ENCODE measurements around the gene TRAF2. TPM values are rescaled to one million over a fixed set of nuclear protein-coding genes. Genes with fewer than 3 reads are reported as not detected.

The TRAF2 gene
- total and polyA plus RNA-seq, 9 of the 15 experiments (the other 6 are each of a cell fraction or from before 2014, with no cell fraction given), result 0.24 to 45.2 (median 18.0) TPM

DNA sequence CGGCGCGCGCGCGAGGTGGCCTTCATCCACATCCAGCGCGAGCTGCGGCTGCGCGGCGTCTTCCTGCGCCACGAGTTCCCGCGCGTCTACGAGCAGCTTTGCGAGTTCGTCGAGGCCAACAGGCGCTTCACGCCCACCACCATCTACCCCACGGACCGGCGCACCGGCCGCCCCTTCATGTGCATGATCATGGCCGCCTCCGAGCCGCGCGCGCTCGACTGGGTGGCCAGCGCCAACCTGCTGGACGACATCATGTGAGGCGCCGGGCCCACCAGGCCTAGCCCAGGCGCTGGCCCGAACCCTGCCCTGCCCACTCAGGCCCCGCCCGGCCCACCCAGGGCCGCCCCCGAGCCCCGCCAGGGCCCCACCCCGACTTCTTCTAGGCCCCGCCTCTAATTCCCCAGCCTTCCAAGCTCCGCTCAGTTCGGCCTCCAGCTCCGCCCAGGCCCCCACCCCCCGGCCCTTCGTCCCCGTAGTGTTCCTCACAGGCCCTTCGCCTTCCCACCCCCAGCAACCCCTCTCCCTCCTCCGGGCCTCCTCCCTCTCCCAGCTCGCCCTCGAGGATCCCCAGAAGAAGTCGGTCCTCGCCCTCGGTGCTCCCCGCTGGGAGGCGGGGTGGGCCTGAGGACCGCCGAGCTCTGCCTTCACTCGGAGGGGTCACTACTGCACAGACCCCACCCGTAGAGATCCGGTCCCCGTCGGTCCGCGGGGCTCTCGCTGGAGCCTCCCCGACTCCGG is 39.1 kb upstream of the TRAF2 start:
- Histone ChIP-seq H3K79me2 (ENCODE audit: control insufficient read depth, insufficient read depth, low read length) (peaks cover 27% of the 10 kb centered on the region), H3K4me1 (replicated peaks in 1 of 2; ENCODE audit: control insufficient read depth in 2 of 2, insufficient read depth in 2 of 2, low read length in 2 of 2) (peaks cover 13 to 85% of the 10 kb centered on the region in 2 experiments; a peak in 4 of 5 replicates), H3K9me3 (replicated peaks; ENCODE audit: control insufficient read depth, insufficient read depth, low read depth, low read length) (no peaks in the 10 kb centered on the region), H4K20me1 (replicated peaks; ENCODE audit: control insufficient read depth, insufficient read depth, low read length) (0 out of 2 replicates have a peak, but pooled peaks cover 5% of the 10 kb centered on the region), H3K36me3 (ENCODE audit: control insufficient read depth, insufficient read depth, low read length) (peaks cover 21% of the 10 kb centered on the region; the same call in 1 of the 3 replicates), H3K4me3 (peak overlapping the region; percentile 95), H3K4me2 (ENCODE audit: insufficient read depth, low read length) (peak overlapping the region; percentile 97), H3K27me3 (ENCODE audit: control insufficient read depth in 2 of 2, insufficient read depth in 2 of 2, low read length in 2 of 2) (no peaks in the 10 kb centered on the region), H3K9me1 (ENCODE audit: control insufficient read depth, insufficient read depth, low read length) (no peaks in the 10 kb centered on the region), H3K9ac (ENCODE audit: insufficient read depth in 1 of 2, low read depth in 2 of 2, low read length in 2 of 2) (peak overlapping the region; percentile 92 to 97), H3K27ac (ENCODE audit: extremely low read depth, low read depth, low read length) (peak overlapping the region; percentile 89), H2AFZ (ENCODE audit: low read depth, low read length) (peak overlapping the region; percentile 91; the same call in 1 of the 2 replicates)
- ATAC-seq (peak; percentile 49), FAIRE-seq (no peak), DNase-seq (ENCODE audit: extremely low read depth in 1 of 4, low spot score in 3 of 4) (peak; percentile 71 to 86 (median 80))
- intact Hi-C loops (cut with micrococcal nuclease) (loop anchor here (5.0 kb wide), 1 partner anchor 95 kb away; the partner anchor contains the start of gene FBXW5), in situ Hi-C loops (cut with MboI) (no loop called here)
- WGBS (ENCODE audit: insufficient coverage, low coverage, missing lambda C conversion rate), result 62% methylated on average over 35 of the region's 75 CpGs
- BruUV-seq (replicated peaks), result no TSS peak
- POLR2A ChIA-PET, result interaction anchor here (0.6 to 1.8 kb wide), 11 partner anchors 9 to 223 kb away, joined by 3 to 8 read pairs (median 4); partner anchors contain the start of genes EDF1 and SAPCD2
- CTCF ChIA-PET (ENCODE audit: low intra/inter-chr PET ratio), result interaction anchor here (0.7 kb wide), 1 partner anchor 95 kb away, joined by 3 read pairs; no protein-coding TSS in a partner anchor
- TF ChIP-seq YY1 (IDR thresholded peaks at IDR 0.05; ENCODE audit: borderline replicate concordance in 1 of 3, control insufficient read depth in 1 of 3, extremely low read depth in 1 of 3, insufficient read depth in 3 of 3, insufficient read length in 1 of 3, insufficient replicate concordance in 2 of 3, low read depth in 1 of 3, low read length in 2 of 3), result peak in 1 of 3 experiments; percentile 53
- TF ChIP-seq SUPT5H (IDR thresholded peaks at IDR 0.05), result no peak
- TF ChIP-seq, protein P1, sequence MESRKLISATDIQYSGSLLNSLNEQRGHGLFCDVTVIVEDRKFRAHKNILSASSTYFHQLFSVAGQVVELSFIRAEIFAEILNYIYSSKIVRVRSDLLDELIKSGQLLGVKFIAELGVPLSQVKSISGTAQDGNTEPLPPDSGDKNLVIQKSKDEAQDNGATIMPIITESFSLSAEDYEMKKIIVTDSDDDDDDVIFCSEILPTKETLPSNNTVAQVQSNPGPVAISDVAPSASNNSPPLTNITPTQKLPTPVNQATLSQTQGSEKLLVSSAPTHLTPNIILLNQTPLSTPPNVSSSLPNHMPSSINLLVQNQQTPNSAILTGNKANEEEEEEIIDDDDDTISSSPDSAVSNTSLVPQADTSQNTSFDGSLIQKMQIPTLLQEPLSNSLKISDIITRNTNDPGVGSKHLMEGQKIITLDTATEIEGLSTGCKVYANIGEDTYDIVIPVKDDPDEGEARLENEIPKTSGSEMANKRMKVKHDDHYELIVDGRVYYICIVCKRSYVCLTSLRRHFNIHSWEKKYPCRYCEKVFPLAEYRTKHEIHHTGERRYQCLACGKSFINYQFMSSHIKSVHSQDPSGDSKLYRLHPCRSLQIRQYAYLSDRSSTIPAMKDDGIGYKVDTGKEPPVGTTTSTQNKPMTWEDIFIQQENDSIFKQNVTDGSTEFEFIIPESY (CRISPR knock-in tag; IDR thresholded peaks at IDR 0.05), result peak; percentile 96
- TF ChIP-seq, protein P2, sequence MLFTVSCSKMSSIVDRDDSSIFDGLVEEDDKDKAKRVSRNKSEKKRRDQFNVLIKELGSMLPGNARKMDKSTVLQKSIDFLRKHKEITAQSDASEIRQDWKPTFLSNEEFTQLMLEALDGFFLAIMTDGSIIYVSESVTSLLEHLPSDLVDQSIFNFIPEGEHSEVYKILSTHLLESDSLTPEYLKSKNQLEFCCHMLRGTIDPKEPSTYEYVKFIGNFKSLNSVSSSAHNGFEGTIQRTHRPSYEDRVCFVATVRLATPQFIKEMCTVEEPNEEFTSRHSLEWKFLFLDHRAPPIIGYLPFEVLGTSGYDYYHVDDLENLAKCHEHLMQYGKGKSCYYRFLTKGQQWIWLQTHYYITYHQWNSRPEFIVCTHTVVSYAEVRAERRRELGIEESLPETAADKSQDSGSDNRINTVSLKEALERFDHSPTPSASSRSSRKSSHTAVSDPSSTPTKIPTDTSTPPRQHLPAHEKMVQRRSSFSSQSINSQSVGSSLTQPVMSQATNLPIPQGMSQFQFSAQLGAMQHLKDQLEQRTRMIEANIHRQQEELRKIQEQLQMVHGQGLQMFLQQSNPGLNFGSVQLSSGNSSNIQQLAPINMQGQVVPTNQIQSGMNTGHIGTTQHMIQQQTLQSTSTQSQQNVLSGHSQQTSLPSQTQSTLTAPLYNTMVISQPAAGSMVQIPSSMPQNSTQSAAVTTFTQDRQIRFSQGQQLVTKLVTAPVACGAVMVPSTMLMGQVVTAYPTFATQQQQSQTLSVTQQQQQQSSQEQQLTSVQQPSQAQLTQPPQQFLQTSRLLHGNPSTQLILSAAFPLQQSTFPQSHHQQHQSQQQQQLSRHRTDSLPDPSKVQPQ (CRISPR knock-in tag; IDR thresholded peaks at IDR 0.05; ENCODE audit: borderline replicate concordance), result 0 out of 2 replicates have a peak, but pooled peaks have one; percentile 39
- no peak for TF ChIP-seq L3MBTL2 (IDR thresholded peaks at IDR 0.05)
- TF ChIP-seq NFXL1 (CRISPR knock-in tag; IDR thresholded peaks at IDR 0.05), result no peak
- TF ChIP-seq RBM22 (IDR thresholded peaks at IDR 0.05; ENCODE audit: low read depth, low read length, poor library complexity, severe bottlenecking), result peak; percentile 12
- TF ChIP-seq ZNF263 (CRISPR knock-in tag; IDR thresholded peaks at IDR 0.05; ENCODE audit: borderline replicate concordance), result peak; percentile 97
- TF ChIP-seq, protein P3, sequence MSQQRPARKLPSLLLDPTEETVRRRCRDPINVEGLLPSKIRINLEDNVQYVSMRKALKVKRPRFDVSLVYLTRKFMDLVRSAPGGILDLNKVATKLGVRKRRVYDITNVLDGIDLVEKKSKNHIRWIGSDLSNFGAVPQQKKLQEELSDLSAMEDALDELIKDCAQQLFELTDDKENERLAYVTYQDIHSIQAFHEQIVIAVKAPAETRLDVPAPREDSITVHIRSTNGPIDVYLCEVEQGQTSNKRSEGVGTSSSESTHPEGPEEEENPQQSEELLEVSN (IDR thresholded peaks at IDR 0.05; ENCODE audit: borderline replicate concordance in 1 of 2, extremely low read depth in 1 of 2, insufficient read depth in 1 of 2, insufficient read length in 1 of 2, low read depth in 1 of 2, low read length in 1 of 2, poor library complexity in 1 of 2, severe bottlenecking in 1 of 2), result peak in 1 of 2 experiments; percentile 8
- TF ChIP-seq, protein P4, sequence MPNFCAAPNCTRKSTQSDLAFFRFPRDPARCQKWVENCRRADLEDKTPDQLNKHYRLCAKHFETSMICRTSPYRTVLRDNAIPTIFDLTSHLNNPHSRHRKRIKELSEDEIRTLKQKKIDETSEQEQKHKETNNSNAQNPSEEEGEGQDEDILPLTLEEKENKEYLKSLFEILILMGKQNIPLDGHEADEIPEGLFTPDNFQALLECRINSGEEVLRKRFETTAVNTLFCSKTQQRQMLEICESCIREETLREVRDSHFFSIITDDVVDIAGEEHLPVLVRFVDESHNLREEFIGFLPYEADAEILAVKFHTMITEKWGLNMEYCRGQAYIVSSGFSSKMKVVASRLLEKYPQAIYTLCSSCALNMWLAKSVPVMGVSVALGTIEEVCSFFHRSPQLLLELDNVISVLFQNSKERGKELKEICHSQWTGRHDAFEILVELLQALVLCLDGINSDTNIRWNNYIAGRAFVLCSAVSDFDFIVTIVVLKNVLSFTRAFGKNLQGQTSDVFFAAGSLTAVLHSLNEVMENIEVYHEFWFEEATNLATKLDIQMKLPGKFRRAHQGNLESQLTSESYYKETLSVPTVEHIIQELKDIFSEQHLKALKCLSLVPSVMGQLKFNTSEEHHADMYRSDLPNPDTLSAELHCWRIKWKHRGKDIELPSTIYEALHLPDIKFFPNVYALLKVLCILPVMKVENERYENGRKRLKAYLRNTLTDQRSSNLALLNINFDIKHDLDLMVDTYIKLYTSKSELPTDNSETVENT (CRISPR knock-in tag; IDR thresholded peaks at IDR 0.05), result peak; percentile 45; the same call in 1 of the 2 replicates
